Measurements from ENCODE around the gene FICD.

- TF ChIP-seq POLR2AphosphoS5 (IDR thresholded peaks at IDR 0.05) (no peak), POLR2A (IDR thresholded peaks at IDR 0.05) (no peak), CTCF (IDR thresholded peaks at IDR 0.05) (no peak), EP300 (IDR thresholded peaks at IDR 0.05) (no peak)
Observed at GRCh38 chr12:108478611-108479206, 36.4 kb upstream of the FICD start.

Data from upper lobe of left lung (tissue), 4 donors.